Endodermal cell (in vitro differentiated cells): Measurements from ENCODE around the gene COLQ. TPM values are rescaled to one million over a fixed set of nuclear protein-coding genes. Genes with fewer than 3 reads are reported as not detected.

Experiments
- DNase-seq: peaks from one replicate; pipeline ENCODE4 v3.0.0-alpha.2; 2017
- H3K27ac ChIP-seq: 2 replicates; pipeline ENCODE4 v1.5.1; 2013; ENCODE audit warnings: mild to moderate bottlenecking, low read depth, low read length, moderate library complexity
- H3K27me3 ChIP-seq: 2 replicates; pipeline ENCODE4 v1.6.1; 2013; ENCODE audit warnings: mild to moderate bottlenecking, low read length, moderate library complexity; ENCODE audit not compliant: insufficient read depth, control insufficient read depth, poor library complexity, severe bottlenecking
- H3K36me3 ChIP-seq: 2 replicates; pipeline ENCODE4 v1.7.0; 2013; ENCODE audit warnings: mild to moderate bottlenecking, low read length, moderate library complexity; ENCODE audit not compliant: control insufficient read depth, insufficient read depth
- H3K4me1 ChIP-seq: one replicate; pipeline ENCODE4 v1.7.0; 2013; ENCODE audit warnings: low read length; ENCODE audit not compliant: control insufficient read depth, insufficient read depth
- H3K4me3 ChIP-seq: 2 replicates; pipeline ENCODE4 v1.5.1; 2013; ENCODE audit warnings: mild to moderate bottlenecking, low read length, moderate library complexity
- H3K9ac ChIP-seq: 2 replicates; pipeline ENCODE4 v1.6.1; 2013; ENCODE audit warnings: mild to moderate bottlenecking, low read length, moderate library complexity; ENCODE audit not compliant: poor library complexity, severe bottlenecking; ENCODE audit errors: extremely low read depth
- H3K9me3 ChIP-seq: 2 replicates; pipeline ENCODE4 v1.6.1; 2013; ENCODE audit warnings: mild to moderate bottlenecking, low read length, moderate library complexity; ENCODE audit not compliant: control insufficient read depth
- H3K27ac Mint-ChIP-seq: 2 replicates; pipeline ENCODE4 v1.8.0; 2020; ENCODE audit warnings: mixed read lengths
- H3K27me3 Mint-ChIP-seq: 2 replicates; pipeline ENCODE4 v1.8.0; 2021; ENCODE audit warnings: mild to moderate bottlenecking, mixed read lengths; ENCODE audit not compliant: insufficient read depth
- H3K36me3 Mint-ChIP-seq: 2 replicates; pipeline ENCODE4 v1.8.0; 2020; ENCODE audit warnings: low read depth, mixed read lengths
- H3K4me1 Mint-ChIP-seq: 2 replicates; pipeline ENCODE4 v1.8.0; 2020; ENCODE audit warnings: mixed read lengths
- H3K4me3 Mint-ChIP-seq: 2 replicates; pipeline ENCODE4 v1.8.0; 2020; ENCODE audit warnings: mild to moderate bottlenecking, moderate library complexity, mixed read lengths
- H3K9me3 Mint-ChIP-seq: 2 replicates; pipeline ENCODE4 v1.8.0; 2020; ENCODE audit warnings: mild to moderate bottlenecking, mixed read lengths
- CTCF ChIP-seq: fragments of 200-600 bp; sonication (generic); conservative IDR thresholded peaks from 2 replicates; pipeline ENCODE4 v1.5.0; 2021; ENCODE audit warnings: antibody characterized with exemption, mild to moderate bottlenecking
- WGBS, 2 experiments: methylation state at CpG; one replicate each; pipeline versions ENCODE4 v1.1.5 to v1.1.7; 2013; ENCODE audit warnings: missing lambda C conversion rate in 2 of 2, mixed read lengths in 1 of 2; ENCODE audit not compliant: insufficient coverage in 1 of 2, insufficient read length in 1 of 2; 5-methylcytosine and 5-hydroxymethylcytosine counted together
- total RNA-seq, 2 donors: library from RNA; stranded (reverse); fragmentation: NEBNext Ultra II Directional in 1 of 2; extraction: Animal tissue kit (Norgen Biotek cat#: 25700) in 1 of 2; gene quantifications; 2 replicates in 1 of 2; 3 replicates in 1 of 2; pipeline ENCODE4 v1.2.1, GENCODE V29; 2021

COLQ gene
- total RNA-seq, 2 donors from 2014 or later: 3.1 to 7.3 TPM

GRCh38 chr3:15428539-15428938 lies 93.0 kb downstream of the COLQ start:
- Histone ChIP-seq H3K4me3 (peak overlapping the region; percentile 96), H3K27me3 (no peaks in the 10 kb centered on the region), H3K9ac (peak overlapping the region; percentile 72), H3K27ac (no peak overlapping the region), H3K4me1 (no peaks in the 10 kb centered on the region), H3K36me3 (peaks cover 43% of the 10 kb centered on the region), H3K9me3 (no peaks in the 10 kb centered on the region)
- Mint-ChIP-seq H3K4me1 (peaks cover 24% of the 10 kb centered on the region), H3K27ac (no peak overlapping the region), H3K4me3 (peak overlapping the region; percentile 99), H3K27me3 (no peaks in the 10 kb centered on the region), H3K9me3 (no peaks in the 10 kb centered on the region), H3K36me3 (peaks cover 37% of the 10 kb centered on the region)
- no peak for TF ChIP-seq CTCF
- WGBS, 2 experiments: 56 to 57% methylated on average over 6 to 9 of the region's 9 CpGs
- DNase-seq: no peak

- Histone ChIP-seq H3K4me3 (peak overlapping the region; percentile 96), H3K9me3 (no peaks in the 10 kb centered on the region), H3K4me1 (no peaks in the 10 kb centered on the region), H3K36me3 (peaks cover 39% of the 10 kb centered on the region), H3K27ac (peak overlapping the region; percentile 27), H3K27me3 (no peaks in the 10 kb centered on the region), H3K9ac (peak overlapping the region; percentile 72)
- H3K9me3 Mint-ChIP-seq: no peaks in the 10 kb centered on the region
- H3K27me3 Mint-ChIP-seq: no peaks in the 10 kb centered on the region
- H3K4me1 Mint-ChIP-seq: peaks cover 24% of the 10 kb centered on the region
- peaks cover 37% of the 10 kb centered on the region for H3K36me3 Mint-ChIP-seq
- H3K4me3 Mint-ChIP-seq: peak overlapping the region; percentile 99
- H3K27ac Mint-ChIP-seq: peak overlapping the region; percentile 98
- DNase-seq: no peak
- 0 to 1% methylated on average over 6 to 11 of the region's 11 CpGs for WGBS, 2 experiments
- no peak for TF ChIP-seq CTCF
Observed at GRCh38 chr3:15427981-15428380, 93.5 kb downstream of the COLQ start.

- TF ChIP-seq CTCF: peak; percentile 54
- WGBS, 2 experiments: 0% methylated on average over 30 to 52 of the region's 52 CpGs
- Histone ChIP-seq H3K4me3 (peak within 1 kb of the TSS; percentile 96), H3K36me3 (peaks cover 40% of the 10 kb centered on the region), H3K27me3 (no peaks in the 10 kb centered on the region), H3K27ac (peak within 1 kb of the TSS; percentile 66), H3K9ac (peak within 1 kb of the TSS; percentile 72), H3K9me3 (no peaks in the 10 kb centered on the region), H3K4me1 (no peaks in the 10 kb centered on the region)
- Mint-ChIP-seq H3K4me3 (peak within 1 kb of the TSS; percentile 99), H3K4me1 (peaks cover 24% of the 10 kb centered on the region), H3K36me3 (peaks cover 39% of the 10 kb centered on the region), H3K27ac (peak within 1 kb of the TSS; percentile 98), H3K27me3 (no peaks in the 10 kb centered on the region), H3K9me3 (no peaks in the 10 kb centered on the region)
- DNase-seq: peak; percentile 91
Observed at GRCh38 chr3:15427182-15427880, 94.2 kb downstream of the COLQ start, which contains the start of the genes EAF1 and METTL6. Gene EAF1, plus strand, starts transcription at chr3:15427598. Its CDS starts 182 bp downstream, at chr3:15427780. Gene METTL6, minus strand, starts transcription at chr3:15427544. Its CDS starts 1,033 bp downstream, at chr3:15426511.
